ENCODE data around the gene SRD5A2.

Gene SRD5A2

DNA sequence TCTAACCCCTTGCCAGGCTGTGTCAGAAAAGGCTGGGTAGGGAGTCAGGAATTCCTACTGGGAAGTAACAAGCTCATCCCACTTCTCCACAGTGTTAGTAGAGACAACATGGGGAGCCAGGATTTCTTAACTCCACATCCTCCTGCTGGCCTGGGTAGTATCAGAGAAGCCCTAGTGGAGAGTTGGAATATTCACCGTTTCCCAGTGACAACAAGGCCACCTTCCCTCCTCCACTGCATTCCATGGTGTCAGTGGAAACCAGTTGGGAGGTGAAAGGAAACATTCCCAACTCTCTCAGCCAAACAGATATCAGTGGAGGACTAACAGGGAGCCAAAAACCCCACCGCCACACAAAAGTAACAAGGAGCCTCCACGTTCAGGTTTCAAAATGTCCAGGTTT is 41.2 kb downstream of the SRD5A2 start:
- Histone ChIP-seq H3K9ac (ENCODE audit: low read length) (no peak overlapping the region), H4K20me1 (ENCODE audit: low read depth, low read length) (no peaks in the 10 kb centered on the region), H3K27me3 (ENCODE audit: low read length) (no peaks in the 10 kb centered on the region), H2AFZ (ENCODE audit: low read depth, low read length, severe bottlenecking) (no peak overlapping the region), H3F3A (ENCODE audit: insufficient read depth) (no peaks in the 10 kb centered on the region), H3K79me2 (ENCODE audit: insufficient read depth, low read length) (no peaks in the 10 kb centered on the region), H3K9me3 (ENCODE audit: insufficient read depth, low read length) (no peaks in the 10 kb centered on the region), H3K4me2 (ENCODE audit: low read depth, low read length, poor library complexity, severe bottlenecking) (no peak overlapping the region), H3K27ac (ENCODE audit: low read depth, low read length) (no peak overlapping the region), H3K36me3 (ENCODE audit: low read length) (no peaks in the 10 kb centered on the region), H3K9me2 (replicated peaks; ENCODE audit: insufficient read depth, low read length) (no peaks in the 10 kb centered on the region; the same call in 1 of the 2 replicates), H3K4me3 (ENCODE audit: insufficient read depth, low read length, poor library complexity, severe bottlenecking) (no peak overlapping the region)
- no peak for TF ChIP-seq EZH2phosphoT487 (conservative IDR thresholded peaks at IDR 0.05; ENCODE audit: low read length)
- TF ChIP-seq, protein P1, sequence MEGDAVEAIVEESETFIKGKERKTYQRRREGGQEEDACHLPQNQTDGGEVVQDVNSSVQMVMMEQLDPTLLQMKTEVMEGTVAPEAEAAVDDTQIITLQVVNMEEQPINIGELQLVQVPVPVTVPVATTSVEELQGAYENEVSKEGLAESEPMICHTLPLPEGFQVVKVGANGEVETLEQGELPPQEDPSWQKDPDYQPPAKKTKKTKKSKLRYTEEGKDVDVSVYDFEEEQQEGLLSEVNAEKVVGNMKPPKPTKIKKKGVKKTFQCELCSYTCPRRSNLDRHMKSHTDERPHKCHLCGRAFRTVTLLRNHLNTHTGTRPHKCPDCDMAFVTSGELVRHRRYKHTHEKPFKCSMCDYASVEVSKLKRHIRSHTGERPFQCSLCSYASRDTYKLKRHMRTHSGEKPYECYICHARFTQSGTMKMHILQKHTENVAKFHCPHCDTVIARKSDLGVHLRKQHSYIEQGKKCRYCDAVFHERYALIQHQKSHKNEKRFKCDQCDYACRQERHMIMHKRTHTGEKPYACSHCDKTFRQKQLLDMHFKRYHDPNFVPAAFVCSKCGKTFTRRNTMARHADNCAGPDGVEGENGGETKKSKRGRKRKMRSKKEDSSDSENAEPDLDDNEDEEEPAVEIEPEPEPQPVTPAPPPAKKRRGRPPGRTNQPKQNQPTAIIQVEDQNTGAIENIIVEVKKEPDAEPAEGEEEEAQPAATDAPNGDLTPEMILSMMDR (IDR thresholded peaks at IDR 0.05; ENCODE audit: insufficient read depth, low read length, poor library complexity, severe bottlenecking): no peak

DNA sequence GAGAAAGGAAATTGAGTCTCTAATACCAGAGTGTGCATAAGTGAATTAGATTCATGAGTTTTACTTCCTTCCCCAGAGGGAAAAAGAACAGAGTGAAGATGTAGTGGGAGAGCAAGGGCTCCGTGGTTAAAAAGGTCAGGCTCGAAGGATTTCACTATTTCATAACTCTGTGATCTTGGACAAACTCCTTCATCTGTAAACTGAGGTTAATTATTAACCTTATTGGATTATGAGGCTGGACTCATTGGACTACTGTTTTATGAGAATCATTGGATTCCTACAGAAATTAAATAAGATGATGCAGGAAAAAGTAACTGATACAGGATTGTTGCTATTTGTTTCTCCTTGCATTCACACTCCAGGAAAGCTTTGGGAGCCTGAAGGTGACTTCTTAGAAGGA is 45.0 kb downstream of the SRD5A2 start:
- TF ChIP-seq, protein P1 (IDR thresholded peaks at IDR 0.05; ENCODE audit: insufficient read depth, low read length, poor library complexity, severe bottlenecking): no peak
- no peak for TF ChIP-seq EZH2phosphoT487 (conservative IDR thresholded peaks at IDR 0.05; ENCODE audit: low read length)
- H3K9me3 ChIP-seq (ENCODE audit: insufficient read depth, low read length): no peaks in the 10 kb centered on the region
- no peak overlapping the region for H3K27ac ChIP-seq (ENCODE audit: low read depth, low read length)
- H3K4me2 ChIP-seq (ENCODE audit: low read depth, low read length, poor library complexity, severe bottlenecking): no peak overlapping the region
- H3K27me3 ChIP-seq (ENCODE audit: low read length): no peaks in the 10 kb centered on the region
- no peaks in the 10 kb centered on the region for H4K20me1 ChIP-seq (ENCODE audit: low read depth, low read length)
- H3K4me3 ChIP-seq (ENCODE audit: insufficient read depth, low read length, poor library complexity, severe bottlenecking): no peak overlapping the region
- H3K9ac ChIP-seq (ENCODE audit: low read length): no peak overlapping the region
- H2AFZ ChIP-seq (ENCODE audit: low read depth, low read length, severe bottlenecking): no peak overlapping the region
- no peaks in the 10 kb centered on the region for H3F3A ChIP-seq (ENCODE audit: insufficient read depth)
- no peaks in the 10 kb centered on the region for H3K36me3 ChIP-seq (ENCODE audit: low read length)
- H3K79me2 ChIP-seq (ENCODE audit: insufficient read depth, low read length): no peaks in the 10 kb centered on the region
- no peaks in the 10 kb centered on the region for H3K9me2 ChIP-seq (replicated peaks; ENCODE audit: insufficient read depth, low read length)

GRCh38 chr2:31534636-31535035 is 46.1 kb downstream of the SRD5A2 start:
- H3K27me3 ChIP-seq (ENCODE audit: low read length): no peaks in the 10 kb centered on the region
- no peak overlapping the region for H3K9ac ChIP-seq (ENCODE audit: low read length)
- no peaks in the 10 kb centered on the region for H3K79me2 ChIP-seq (ENCODE audit: insufficient read depth, low read length)
- no peak overlapping the region for H3K27ac ChIP-seq (ENCODE audit: low read depth, low read length)
- no peak overlapping the region for H3K4me2 ChIP-seq (ENCODE audit: low read depth, low read length, poor library complexity, severe bottlenecking)
- no peak overlapping the region for H2AFZ ChIP-seq (ENCODE audit: low read depth, low read length, severe bottlenecking)
- H3K4me3 ChIP-seq (ENCODE audit: insufficient read depth, low read length, poor library complexity, severe bottlenecking): no peak overlapping the region
- TF ChIP-seq, protein P1 (IDR thresholded peaks at IDR 0.05; ENCODE audit: insufficient read depth, low read length, poor library complexity, severe bottlenecking): no peak
- no peak for TF ChIP-seq EZH2phosphoT487 (conservative IDR thresholded peaks at IDR 0.05; ENCODE audit: low read length)
- H4K20me1 ChIP-seq (ENCODE audit: low read depth, low read length): no peaks in the 10 kb centered on the region
- H3F3A ChIP-seq (ENCODE audit: insufficient read depth): no peaks in the 10 kb centered on the region
- no peaks in the 10 kb centered on the region for H3K36me3 ChIP-seq (ENCODE audit: low read length)
- no peaks in the 10 kb centered on the region for H3K9me2 ChIP-seq (replicated peaks; ENCODE audit: insufficient read depth, low read length)
- H3K9me3 ChIP-seq (ENCODE audit: insufficient read depth, low read length): no peaks in the 10 kb centered on the region
